K562 (cell line): ENCODE measurements around the gene KRTAP1-3.

Source experiments
- ATF1 ChIP-seq, 2 experiments: fragments of 450-650 bp in 1 of 2; IDR thresholded peaks; 2 replicates each; pipeline ENCODE4 v1.6.1; 2016; ENCODE audit warnings: missing compliant biosample characterization in 1 of 2, missing genetic modification characterization in 1 of 2
- E2F4 ChIP-seq: sonication (generic); formaldehyde crosslinking; IDR thresholded peaks from 2 replicates; pipeline ENCODE4 v1.8.0; 2022; ENCODE audit warnings: mild to moderate bottlenecking, low read depth, missing genetic modification reagents
- E4F1 ChIP-seq: fragments of 250-450 bp; sonication (Bioruptor Pico); IDR thresholded peaks from 2 replicates; pipeline ENCODE4 v1.5.0; 2021; ENCODE audit warnings: mild to moderate bottlenecking, borderline replicate concordance
- JUNB ChIP-seq: fragments of 450-650 bp; formaldehyde crosslinking; conservative IDR thresholded peaks from 2 replicates; pipeline ENCODE4 v1.4.0; 2020; ENCODE audit warnings: mild to moderate bottlenecking
- NFIC ChIP-seq: fragments of 450-650 bp; IDR thresholded peaks from 2 replicates; pipeline ENCODE4 v1.6.1; 2017; ENCODE audit warnings: mild to moderate bottlenecking, inconsistent platforms
- RBBP5 ChIP-seq: fragments of 200-600 bp; sonication (generic); IDR thresholded peaks from 2 replicates; pipeline ENCODE4 v1.6.1; 2012; ENCODE audit warnings: borderline replicate concordance, mild to moderate bottlenecking, low read length, control low read depth, inconsistent platforms; ENCODE audit not compliant: insufficient read depth, poor library complexity, severe bottlenecking
- RBM25 ChIP-seq: fragments of 200-400 bp; formaldehyde crosslinking; IDR thresholded peaks from 2 replicates; pipeline ENCODE4 v1.6.1; 2018; ENCODE audit warnings: low read length, low read depth, moderate library complexity; ENCODE audit not compliant: severe bottlenecking
- RREB1 ChIP-seq: fragments of 250-450 bp; sonication (Bioruptor Pico); IDR thresholded peaks from 2 replicates; pipeline ENCODE4 v1.4.0; 2020
- ZBTB11 ChIP-seq, 3 experiments: fragments of 200-800 bp in 1 of 3; fragments of 250-450 bp in 1 of 3; fragments of 450-650 bp in 1 of 3; sonication (Bioruptor Pico) in 1 of 3; sonication (Bioruptor generic) in 1 of 3; formaldehyde crosslinking in 1 of 3; IDR thresholded peaks; 2 replicates each; pipeline versions ENCODE4 v1.6.1 to v1.8.0; 2016 to 2022; ENCODE audit warnings: mild to moderate bottlenecking in 2 of 3, missing genetic modification characterization in 2 of 3, missing compliant biosample characterization in 1 of 3, moderate library complexity in 1 of 3
- ZBTB33 ChIP-seq: sonication (generic); formaldehyde crosslinking; IDR thresholded peaks from 2 replicates; pipeline ENCODE4 v1.8.1; 2023; ENCODE audit warnings: mild to moderate bottlenecking, missing genetic modification reagents
- ZNF324 ChIP-seq: fragments of 250-450 bp; sonication (Bioruptor Pico); IDR thresholded peaks from 2 replicates; pipeline ENCODE4 v1.4.0; 2020; ENCODE audit warnings: mild to moderate bottlenecking

GRCh38 chr17:41057547-41057946 lies 22.9 kb upstream of the KRTAP1-3 start:
- TF ChIP-seq RBM25 (peak; percentile 71), RREB1 (CRISPR knock-in tag) (no peak), E4F1 (no peak), ZBTB11 (CRISPR knock-in tag; IDR thresholded peaks at IDR 0.05) (no peak), NFIC (no peak), ZBTB33 (CRISPR knock-in tag) (no peak), JUNB (no peak), E2F4 (no peak), ZNF324 (CRISPR knock-in tag) (no peak), RBBP5 (no peak), ATF1 (CRISPR knock-in tag; IDR thresholded peaks at IDR 0.05) (no peak), ATF1 (tag; IDR thresholded peaks at IDR 0.05) (no peak)
